C4-2B (cell line): ENCODE data around the gene FRMD1.

ENCODE experiments used
- ZFX ChIP-seq: fragments of 450-650 bp; IDR thresholded peaks from 2 replicates; pipeline ENCODE4 v1.6.1; 2017
- TF ChIP-seq, protein P1 (sequence below): fragments of 450-650 bp; conservative IDR thresholded peaks from 2 replicates; pipeline ENCODE4 v1.5.1; 2017; ENCODE audit warnings: mild to moderate bottlenecking

DNA sequence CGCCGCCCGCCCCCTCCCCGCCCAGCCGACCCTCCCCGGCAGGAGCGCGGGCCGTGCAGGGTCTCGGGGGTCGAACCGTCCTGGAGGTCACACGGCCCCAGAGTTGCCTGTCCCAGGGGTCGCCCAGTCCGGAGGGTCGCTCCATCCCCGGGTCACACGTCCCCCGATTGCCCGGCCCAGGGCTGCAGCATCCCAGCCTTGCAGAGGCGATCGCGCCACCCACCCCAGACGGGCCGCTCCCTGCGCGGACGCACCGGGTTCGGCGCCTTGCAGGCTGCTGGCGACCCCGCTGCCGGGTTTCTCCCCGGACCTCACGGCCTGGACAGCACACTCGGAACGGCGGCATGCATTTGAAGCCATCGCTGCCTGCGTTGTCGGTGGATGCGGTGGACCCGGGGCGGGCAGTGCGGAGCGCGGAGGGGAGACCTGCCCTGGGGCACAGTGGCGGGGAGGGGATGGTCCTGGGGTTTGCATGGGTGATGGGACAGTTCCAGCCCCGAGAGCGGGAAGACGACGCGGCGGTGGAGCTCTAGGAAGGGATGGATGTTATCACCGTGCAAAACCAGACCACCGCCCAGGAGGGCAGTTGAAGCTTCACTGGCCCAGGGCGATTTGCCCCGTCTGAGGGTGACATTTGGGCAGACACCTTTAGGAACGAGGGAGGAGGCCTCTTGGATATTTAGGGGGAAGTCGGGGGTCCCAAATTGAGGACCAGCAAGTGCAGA, 22.7 kb upstream of the FRMD1 start:
- TF ChIP-seq, protein P1, sequence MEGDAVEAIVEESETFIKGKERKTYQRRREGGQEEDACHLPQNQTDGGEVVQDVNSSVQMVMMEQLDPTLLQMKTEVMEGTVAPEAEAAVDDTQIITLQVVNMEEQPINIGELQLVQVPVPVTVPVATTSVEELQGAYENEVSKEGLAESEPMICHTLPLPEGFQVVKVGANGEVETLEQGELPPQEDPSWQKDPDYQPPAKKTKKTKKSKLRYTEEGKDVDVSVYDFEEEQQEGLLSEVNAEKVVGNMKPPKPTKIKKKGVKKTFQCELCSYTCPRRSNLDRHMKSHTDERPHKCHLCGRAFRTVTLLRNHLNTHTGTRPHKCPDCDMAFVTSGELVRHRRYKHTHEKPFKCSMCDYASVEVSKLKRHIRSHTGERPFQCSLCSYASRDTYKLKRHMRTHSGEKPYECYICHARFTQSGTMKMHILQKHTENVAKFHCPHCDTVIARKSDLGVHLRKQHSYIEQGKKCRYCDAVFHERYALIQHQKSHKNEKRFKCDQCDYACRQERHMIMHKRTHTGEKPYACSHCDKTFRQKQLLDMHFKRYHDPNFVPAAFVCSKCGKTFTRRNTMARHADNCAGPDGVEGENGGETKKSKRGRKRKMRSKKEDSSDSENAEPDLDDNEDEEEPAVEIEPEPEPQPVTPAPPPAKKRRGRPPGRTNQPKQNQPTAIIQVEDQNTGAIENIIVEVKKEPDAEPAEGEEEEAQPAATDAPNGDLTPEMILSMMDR = no peak
- no peak for TF ChIP-seq ZFX
